AG04450 (cell line): ENCODE data around the gene SPTLC2. TPM values are rescaled to one million over a fixed set of nuclear protein-coding genes. Genes with fewer than 3 reads are reported as not detected.

Experiments
- CTCF ChIA-PET: fragments of 300-600, 350-600 bp; formaldehyde crosslinking; extraction: SDS; loops from one replicate; lab custom pipeline; 2022; ENCODE audit warnings: antibody characterized with exemption, inconsistent platforms; lab: Charles Lee
- POLR2A ChIA-PET: fragments of 350-600 bp; formaldehyde crosslinking; extraction: SDS; loops from one replicate; lab custom pipeline; 2021; ENCODE audit warnings: antibody characterized with exemption, inconsistent platforms; lab: Yijun Ruan, JAX
- DNase-seq: peaks from one replicate; pipeline ENCODE4 v3.0.0-alpha.2; 2011; ENCODE audit warnings: low read depth, low spot score
- H3K27ac ChIP-seq: one replicate; pipeline ENCODE4 v1.5.1; 2012; ENCODE audit warnings: low read depth, low read length, control low read depth
- H3K27me3 ChIP-seq: one replicate; pipeline ENCODE4 v1.6.0; 2012; ENCODE audit warnings: low read length; ENCODE audit not compliant: control insufficient read depth, insufficient read depth
- H3K4me3 ChIP-seq: 2 replicates; pipeline ENCODE4 v1.5.1; 2011; ENCODE audit warnings: mild to moderate bottlenecking, low read depth, low read length, control low read depth
- H3K9me3 ChIP-seq: 2 replicates; pipeline ENCODE4 v1.5.1; 2012; ENCODE audit warnings: low read length; ENCODE audit not compliant: control insufficient read depth, insufficient read depth
- CTCF ChIP-seq: IDR thresholded peaks from 2 replicates; pipeline ENCODE4 v1.5.1; 2011; ENCODE audit warnings: low read depth, low read length, control low read depth, inconsistent platforms
- polyA plus RNA-seq: library from polyadenylated mRNA; depleted of rRNA; stranded (reverse); fragments of >200 nt; gene quantifications from 2 replicates; pipeline ENCODE4 v1.2.3, GENCODE V29; 2011; rRNA removed
- small RNA-seq: library from RNA; depleted of rRNA; stranded (forward); fragments of <200 nt; gene quantifications from one replicate; pipeline ENCODE3, GENCODE V24; 2012; ENCODE audit warnings: low read depth; ENCODE audit not compliant: insufficient read length

The SPTLC2 gene
- polyA plus RNA-seq, 1 experiment: 41.3 TPM

GRCh38 chr14:77458249-77458950 lies 158.0 kb downstream of the SPTLC2 start:
- no peak for TF ChIP-seq CTCF
- CTCF ChIA-PET: interaction anchor here (0.7 to 4.6 kb wide), 30 partner anchors 9 to 293 kb away, joined by 3 to 84 read pairs (median 5); partner anchors contain the start of genes ALKBH1 and SLIRP
- DNase-seq: no peak
- Histone ChIP-seq H3K9me3 (peaks cover 4% of the 10 kb centered on the region; the same call in 1 of the 2 replicates), H3K4me3 (peak overlapping the region; percentile 99), H3K27ac (peak overlapping the region; percentile 93), H3K27me3 (no peaks in the 10 kb centered on the region)
- POLR2A ChIA-PET: no interaction called here

DNA sequence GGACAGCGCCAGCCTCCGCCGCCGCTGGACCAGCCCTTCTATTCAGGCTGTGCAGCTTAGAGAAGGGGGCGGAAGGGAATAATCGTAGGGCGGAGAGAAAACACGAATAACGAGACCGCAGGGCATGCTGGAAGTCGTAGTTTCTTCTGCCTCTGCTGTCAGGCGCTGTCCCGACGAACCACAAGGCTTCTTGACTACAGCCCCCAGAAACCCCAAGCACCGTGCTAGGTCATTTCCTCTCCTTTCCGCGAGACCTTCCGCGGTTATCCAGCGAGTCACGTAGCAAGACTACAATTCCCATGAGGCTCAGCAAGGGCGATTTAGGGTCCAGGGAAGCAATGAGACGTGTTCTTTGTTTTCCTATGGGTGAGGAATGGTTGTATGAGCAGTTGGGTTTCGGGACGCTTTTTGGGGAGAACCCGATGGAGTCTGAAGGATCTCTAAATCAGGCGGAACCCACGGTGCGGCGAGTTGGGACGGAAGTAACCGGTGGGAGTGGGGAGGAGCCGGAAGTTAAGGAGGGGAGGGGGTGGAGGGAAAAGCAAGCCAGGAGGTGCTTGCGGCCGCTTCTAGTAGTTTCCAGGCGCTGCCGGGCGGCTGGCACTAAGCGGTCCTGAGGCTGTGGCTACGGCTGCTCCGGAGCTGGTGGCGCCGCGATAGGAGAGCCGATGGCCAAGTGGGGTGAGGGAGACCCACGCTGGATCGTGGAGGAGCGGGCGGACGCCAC lies 158.8 kb downstream of the SPTLC2 start, which contains the start of the genes AHSA1 and VIPAS39:
AHSA1 (plus strand) TSS at position 572 of the 727 bp plus-strand sequence; CDS start at position 669, 97 bp downstream.
VIPAS39 (minus strand) TSS at position 80 of the 727 bp plus-strand sequence. CDS start 3,499 bp downstream, outside the sequence.
- Histone ChIP-seq H3K27ac (peak within 1 kb of the TSS; percentile 93), H3K9me3 (peaks cover 4% of the 10 kb centered on the region; the same call in 1 of the 2 replicates), H3K4me3 (peak within 1 kb of the TSS; percentile 99), H3K27me3 (no peaks in the 10 kb centered on the region)
- no peak for TF ChIP-seq CTCF
- POLR2A ChIA-PET: interaction anchor here (0.8 kb wide), 1 partner anchor 303 kb away, joined by 3 read pairs; the partner anchor contains the start of gene SNW1
- DNase-seq: peak; percentile 98
- CTCF ChIA-PET: interaction anchor here (1.1 to 4.6 kb wide), 3 partner anchors 94 to 250 kb away, joined by 5 to 84 read pairs (median 26); partner anchors contain the start of genes ALKBH1 and SLIRP

GRCh38 chr14:77457115-77457521 lies 159.3 kb downstream of the SPTLC2 start:
- Histone ChIP-seq H3K9me3 (peaks cover 4% of the 10 kb centered on the region; the same call in 1 of the 2 replicates), H3K27me3 (no peaks in the 10 kb centered on the region), H3K27ac (peak overlapping the region; percentile 68), H3K4me3 (peak overlapping the region; percentile 99)
- DNase-seq: no peak
- ChIA-PET POLR2A (interaction anchor here (0.8 kb wide), 1 partner anchor 304 kb away, joined by 3 read pairs; the partner anchor contains the start of gene SNW1), CTCF (interaction anchor here (1.1 to 4.6 kb wide), 3 partner anchors 95 to 250 kb away, joined by 5 to 84 read pairs (median 26); partner anchors contain the start of genes ALKBH1 and SLIRP)
- TF ChIP-seq CTCF: no peak

Small RNA genes within 50 kb of the gene (small RNA-seq; reads per million reads assigned to genes)
- gene COX6CP11 (not detected), gene RF00404 (not detected), gene RN7SL587P (not detected)

Other genes starting within 250 kb of the SPTLC2 start
- gene TMED8, start 239.5 kb downstream of the SPTLC2 start, polyA plus RNA-seq: 4.5 and 5.7 TPM in 2 replicates
- gene SAMD15, start 239.3 kb downstream of the SPTLC2 start, polyA plus RNA-seq: 0.66 and 0.72 TPM in 2 replicates
- 0.10 and 0.16 TPM in 2 replicates for gene NOXRED1, start 193.1 kb downstream of the SPTLC2 start, polyA plus RNA-seq
- gene VIPAS39, start 159.0 kb downstream of the SPTLC2 start, polyA plus RNA-seq: 35.1 and 42.2 TPM in 2 replicates
- 121 and 145 TPM in 2 replicates for gene AHSA1, start 158.5 kb downstream of the SPTLC2 start, polyA plus RNA-seq
- gene ISM2, start 117.8 kb downstream of the SPTLC2 start, polyA plus RNA-seq: not detected in 2 replicates
- 12.7 and 14.0 TPM in 2 replicates for gene ALKBH1, start 91.4 kb upstream of the SPTLC2 start, polyA plus RNA-seq
- gene SLIRP, start 91.5 kb upstream of the SPTLC2 start, polyA plus RNA-seq: 244 and 308 TPM in 2 replicates
- gene SNW1, start 144.5 kb upstream of the SPTLC2 start, polyA plus RNA-seq: 40.3 and 54.9 TPM in 2 replicates
- 4.8 and 5.2 TPM in 2 replicates for gene ADCK1, start 183.5 kb upstream of the SPTLC2 start, polyA plus RNA-seq